GM19328 (cell line): ENCODE data around the gene CD300LG.
"Not testable (repeated sequence)": the region's sequence is repeated elsewhere in the genome, so short reads cannot be mapped to it uniquely, and the experiment has no call there.

Experiments used
- ATAC-seq: cut with Tn5 transposase; IDR thresholded peaks from one replicate; pipeline ENCODE4 v1.9.1; 2021; ENCODE audit warnings: mild to moderate bottlenecking, moderate library complexity; ENCODE audit not compliant: unreplicated experiment

CD300LG gene

DNA sequence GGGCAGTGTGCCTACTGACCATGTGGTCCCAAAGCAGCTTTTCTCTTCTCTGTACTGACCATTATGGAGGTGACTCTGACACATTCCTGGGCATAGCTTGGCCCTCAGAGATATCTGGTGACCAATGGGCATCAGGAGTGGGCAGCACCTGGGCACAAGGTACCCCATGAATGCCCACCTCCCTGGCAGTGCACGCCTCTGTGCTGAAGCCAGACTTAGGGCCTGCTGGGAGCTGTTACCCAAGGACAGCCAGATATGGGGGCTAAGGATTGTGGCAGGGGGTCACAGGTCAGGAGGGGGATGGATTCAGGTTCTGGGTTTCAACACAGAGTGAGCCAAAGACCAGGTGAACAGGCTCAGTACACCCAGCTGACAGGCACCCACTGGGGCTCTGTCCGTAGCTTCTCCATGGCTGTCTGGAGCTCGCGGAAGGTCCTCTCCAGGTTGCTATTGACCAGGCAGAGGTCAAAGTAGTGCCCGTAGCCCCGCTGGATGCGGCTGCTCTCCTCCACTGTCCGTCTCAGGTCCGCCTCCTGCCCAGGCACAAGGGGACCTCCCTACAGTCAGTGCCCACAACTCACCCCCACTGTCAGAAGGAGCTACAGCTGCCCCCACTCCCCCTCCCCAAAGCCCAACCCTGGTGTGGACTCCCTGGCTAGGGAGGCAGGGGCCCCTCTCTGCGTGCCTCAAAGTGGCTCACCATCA, 30.6 kb downstream of the CD300LG start:
- no peak for ATAC-seq

DNA sequence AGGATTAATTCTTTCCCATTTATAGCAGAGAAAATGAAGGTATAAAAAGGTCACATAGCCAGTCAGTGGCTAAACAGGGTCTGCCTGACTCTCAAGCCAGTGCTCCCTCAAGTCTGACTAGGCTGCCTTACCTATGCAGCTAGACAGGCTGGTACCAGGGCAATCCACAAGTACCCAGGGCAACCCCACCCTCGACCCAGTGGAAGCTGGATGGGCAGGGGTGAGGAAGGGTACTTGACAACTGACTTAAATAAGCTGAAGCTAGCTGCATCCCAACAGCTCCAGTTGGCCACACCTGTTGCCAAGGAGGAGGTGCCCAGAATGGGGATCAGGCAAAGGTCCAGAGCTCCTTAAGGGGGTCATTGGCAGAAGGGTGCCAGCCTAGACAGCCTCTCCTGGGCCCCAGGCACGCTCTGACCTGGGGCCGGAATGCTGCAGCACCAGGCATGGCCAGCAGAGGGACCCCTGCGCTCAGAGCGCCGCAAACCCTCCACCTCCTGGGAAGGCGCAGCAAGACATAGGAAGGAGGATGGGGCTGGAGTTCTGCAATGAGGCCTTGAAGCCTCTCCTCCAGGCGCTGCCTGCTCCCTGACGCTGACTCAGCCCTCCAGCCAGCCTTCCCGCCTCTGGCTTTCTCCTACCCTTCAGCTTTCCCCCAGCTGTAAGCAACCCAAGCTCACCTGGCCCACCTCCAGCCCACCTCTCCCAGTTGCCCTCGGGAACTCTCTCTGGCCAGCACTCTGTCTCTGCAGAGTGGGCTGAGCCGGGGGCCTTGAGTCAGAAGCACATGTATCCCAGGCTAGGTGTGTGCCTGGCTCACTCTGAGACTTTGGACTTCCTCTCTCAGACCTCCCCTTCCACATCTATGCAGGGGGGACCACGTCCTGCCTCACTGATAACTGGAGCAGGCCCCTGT, 31.5 kb downstream of the CD300LG start:
- ATAC-seq, result no peak

DNA sequence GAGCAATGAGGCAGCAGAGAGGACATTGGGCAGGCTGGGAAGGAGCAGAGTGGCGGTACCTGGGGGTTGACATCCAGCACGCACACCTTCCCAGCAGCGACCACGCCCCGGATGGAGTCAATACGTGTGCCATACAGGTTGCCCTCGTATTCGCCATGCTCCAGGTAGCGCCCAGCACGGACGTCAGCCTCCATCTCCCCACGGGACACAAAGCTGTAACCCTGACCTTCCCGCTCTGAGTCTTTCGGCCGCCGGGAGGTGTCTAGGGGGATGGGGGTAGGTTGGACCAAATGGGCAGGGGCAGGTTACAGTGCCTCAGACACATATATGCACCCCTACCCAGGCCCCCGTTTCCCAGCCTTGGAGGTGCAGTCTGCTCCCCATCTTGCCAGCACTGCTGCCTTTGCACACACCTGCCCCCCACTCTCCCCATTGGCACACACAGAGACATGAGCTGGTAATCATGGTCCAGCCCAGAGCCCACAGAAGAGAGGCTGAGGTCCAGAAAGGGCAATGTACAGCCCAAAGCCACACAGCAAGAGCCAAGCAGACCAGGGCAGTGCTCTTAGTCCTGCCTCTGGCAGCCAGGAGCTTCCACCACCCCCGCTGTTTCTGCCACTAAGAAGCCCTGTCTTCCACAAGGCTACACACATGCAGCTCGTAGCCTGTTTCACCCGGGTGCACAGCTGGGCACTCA, 32.9 kb downstream of the CD300LG start:
- no peak for ATAC-seq

DNA sequence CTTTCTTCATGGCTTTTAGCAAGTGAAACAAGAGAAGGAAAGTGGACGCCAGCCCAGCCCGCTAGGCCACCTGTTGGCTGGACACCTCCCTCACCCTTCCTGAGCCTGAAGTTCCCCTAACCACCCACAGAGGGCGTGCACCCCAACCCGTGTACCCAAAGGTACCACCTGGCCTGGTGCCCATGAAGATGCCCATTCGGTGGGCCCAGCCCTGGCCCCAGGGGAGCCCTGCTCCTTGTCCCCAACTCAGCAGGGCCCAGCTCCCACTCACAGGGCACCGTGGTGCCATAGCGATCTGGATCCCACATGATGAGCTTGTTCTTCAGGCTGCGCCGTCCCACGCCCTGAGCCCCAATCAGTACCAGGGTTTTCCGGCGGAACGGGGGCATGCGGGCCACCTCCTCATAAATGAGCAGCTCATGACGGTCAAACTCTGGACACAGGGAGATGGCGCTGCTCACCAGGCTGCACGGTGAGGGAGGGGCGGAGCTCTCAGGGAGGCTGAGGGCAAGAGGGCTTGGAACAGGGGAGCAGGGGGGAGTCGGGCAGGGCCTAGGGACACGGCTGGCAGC, 33.5 kb downstream of the CD300LG start:
- no peak for ATAC-seq

DNA sequence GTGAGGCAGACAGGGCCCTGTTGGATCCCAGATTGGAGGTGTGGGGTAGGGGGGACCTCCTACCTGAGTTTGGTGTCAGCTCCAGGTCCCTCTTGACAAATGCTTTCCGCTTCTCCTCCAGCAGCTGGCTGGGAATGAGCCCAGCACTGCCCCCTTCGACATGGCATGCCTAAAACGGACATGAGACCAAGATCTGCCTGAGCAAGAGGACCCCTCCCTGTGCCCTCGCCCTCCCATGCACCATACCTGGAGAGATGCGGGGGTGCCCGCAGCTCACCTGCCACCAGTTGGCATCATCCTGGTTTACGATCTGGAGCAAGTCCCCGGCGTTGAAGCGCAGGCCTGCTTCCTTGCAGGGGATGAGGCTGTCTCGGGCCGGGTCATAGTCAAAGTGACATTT, 34.2 kb downstream of the CD300LG start:
- ATAC-seq, result no peak

DNA sequence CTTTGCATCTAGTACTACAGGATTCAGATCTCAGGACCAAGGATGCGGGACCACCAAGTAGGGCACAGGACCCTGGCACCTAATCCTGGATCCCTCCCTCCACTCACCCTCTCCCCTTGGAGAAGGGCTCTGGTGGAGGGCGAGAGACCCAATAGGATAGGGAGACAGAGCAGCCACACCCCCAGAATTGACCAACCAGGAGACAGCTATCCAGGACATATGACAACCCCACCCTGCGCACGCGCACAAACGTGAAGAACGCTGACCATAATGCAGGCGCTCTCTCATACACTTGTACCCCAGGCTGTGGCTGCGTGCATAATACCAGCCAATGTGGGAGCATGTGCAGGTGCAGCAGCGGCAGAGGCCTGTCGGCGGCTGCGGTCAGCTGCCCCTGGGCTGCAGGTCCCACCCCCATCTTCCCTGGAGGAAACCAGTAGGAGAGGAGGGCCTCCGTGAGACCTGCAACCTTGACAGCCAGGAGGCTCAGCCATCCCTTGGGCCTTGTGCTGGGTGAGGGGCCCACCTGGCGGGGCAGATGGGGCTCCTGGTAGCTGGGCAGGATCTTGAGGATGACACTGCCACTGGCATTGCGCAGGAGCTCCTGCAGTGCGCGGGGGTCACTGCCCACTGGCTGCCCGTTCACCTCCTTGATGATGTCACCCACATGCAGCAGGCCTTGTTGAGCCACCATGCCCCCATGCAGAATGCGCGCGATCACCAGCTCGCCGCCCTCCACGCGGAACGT, 35.0 kb downstream of the CD300LG start:
- no peak for ATAC-seq

DNA sequence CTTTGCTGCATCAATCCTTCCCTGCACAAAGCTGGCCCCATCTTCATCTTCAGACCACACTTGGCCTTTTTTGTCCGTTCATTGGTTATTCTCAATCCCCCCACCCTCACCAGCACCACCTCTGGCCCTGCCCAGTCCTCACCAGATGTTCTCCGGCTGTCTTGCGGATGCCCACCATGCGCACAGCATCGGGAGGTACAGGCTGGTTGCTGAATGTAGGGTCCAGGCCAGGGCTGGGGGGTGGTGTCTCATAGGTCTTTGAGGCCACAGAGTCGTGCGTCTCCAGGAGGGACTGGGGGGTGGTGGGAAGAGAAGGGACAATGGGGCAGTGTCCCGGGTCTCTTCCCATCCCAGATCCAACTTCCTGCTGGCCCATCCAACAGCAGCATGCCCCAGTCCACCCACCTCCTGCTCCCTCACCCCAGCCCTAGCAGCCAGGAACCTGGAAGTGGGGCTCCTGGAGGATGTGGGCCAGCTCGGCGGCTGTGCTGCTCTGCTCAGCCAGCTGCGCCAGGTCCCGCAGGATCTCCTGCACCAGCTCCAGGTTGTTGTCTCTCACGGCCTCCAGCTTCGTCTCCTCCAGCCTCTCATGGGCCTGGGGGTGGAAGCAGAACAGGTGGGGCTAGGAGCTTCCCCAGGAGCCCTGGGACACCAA, 35.9 kb downstream of the CD300LG start:
- no peak for ATAC-seq

DNA sequence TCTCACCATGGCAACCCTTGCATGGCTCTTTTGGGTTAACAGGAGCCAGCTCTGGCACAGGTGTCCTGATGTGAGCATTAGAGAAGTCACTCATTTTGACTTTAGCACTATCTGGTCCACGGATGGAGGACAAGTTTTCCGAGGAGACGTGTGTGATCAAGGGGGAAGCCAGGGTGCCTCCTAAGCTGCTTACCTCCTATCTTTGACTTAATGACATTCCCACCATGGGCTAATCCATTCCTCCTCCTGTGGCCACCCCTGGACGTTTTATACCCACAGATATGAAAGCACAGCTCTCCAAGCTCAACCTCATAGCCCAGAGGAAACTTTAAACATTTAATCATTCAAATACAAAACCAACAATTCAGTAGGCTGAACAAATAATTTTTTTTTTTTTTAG, 41.6 kb downstream of the CD300LG start:
- ATAC-seq, result no peak

DNA sequence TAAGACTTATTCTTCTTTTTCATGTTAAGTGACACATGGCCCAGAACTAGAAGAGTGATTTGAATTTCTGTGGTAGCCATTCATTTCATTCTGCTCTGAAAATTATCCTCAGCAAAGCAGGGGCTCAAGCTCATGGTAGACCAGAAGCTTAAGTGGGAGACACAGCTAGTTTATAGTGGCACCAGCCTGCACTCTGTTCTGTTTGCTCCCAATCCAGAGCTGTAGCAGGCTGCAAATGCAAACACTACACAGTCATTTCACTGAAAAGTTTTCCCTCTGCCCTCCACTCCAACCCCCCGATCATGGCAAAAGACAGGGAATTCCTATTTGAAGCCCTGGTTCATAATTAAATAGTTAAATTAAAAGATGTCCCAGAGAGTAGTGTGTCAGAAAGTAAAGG, 43.3 kb downstream of the CD300LG start:
- no peak for ATAC-seq

DNA sequence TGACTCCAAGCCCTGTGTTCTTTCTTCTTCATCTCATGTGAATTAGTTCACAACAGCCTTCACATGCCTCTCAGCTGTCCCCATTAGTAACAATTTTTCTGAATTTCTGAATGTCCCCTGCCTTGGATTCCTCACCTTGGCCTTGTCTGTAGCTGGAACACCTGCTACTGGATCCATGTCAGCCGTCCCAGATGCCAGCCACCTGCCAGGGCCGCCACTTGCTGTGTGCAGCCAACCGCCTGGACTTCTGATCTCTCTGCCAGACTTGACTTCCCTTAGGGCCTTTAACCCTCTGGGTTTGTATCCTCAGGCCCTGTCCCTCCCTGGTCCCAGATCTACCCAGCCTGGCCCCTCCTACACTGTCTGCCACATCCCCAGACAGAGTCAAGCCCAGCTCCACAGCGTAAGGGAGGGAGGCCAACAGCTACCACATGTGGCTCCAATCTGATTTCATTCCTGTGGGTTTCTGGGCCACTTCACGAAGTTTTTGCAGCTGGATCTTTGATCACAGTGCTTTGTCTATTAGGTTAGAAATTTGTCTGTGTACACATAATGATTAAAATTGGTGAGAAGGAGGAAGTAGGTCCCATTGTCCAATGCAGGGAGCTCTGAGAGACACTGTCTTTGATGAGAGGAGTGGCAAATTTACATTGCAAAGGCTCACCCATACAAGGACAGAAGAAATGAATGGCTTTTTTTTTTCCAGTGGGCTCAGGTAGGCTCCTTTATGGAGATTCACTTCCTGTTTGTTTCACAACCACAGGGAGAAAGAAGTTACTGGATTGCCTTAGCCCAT, 45.1 kb downstream of the CD300LG start:
- ATAC-seq, result no peak

DNA sequence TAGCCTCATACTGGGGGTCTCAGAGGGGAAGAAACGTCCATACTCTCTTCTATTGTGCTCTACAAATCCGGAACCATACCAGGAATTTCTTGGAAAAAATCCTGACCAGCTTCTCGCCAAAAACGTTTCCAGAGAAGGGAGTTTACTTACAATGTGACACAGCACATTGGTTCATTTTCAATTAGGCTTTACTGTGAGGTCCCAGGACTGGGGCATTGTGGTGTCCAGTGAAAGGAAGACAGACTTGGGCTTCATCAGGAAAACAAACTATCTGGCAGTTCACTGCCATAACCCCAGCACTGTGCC, 45.6 kb downstream of the CD300LG start:
- no peak for ATAC-seq

DNA sequence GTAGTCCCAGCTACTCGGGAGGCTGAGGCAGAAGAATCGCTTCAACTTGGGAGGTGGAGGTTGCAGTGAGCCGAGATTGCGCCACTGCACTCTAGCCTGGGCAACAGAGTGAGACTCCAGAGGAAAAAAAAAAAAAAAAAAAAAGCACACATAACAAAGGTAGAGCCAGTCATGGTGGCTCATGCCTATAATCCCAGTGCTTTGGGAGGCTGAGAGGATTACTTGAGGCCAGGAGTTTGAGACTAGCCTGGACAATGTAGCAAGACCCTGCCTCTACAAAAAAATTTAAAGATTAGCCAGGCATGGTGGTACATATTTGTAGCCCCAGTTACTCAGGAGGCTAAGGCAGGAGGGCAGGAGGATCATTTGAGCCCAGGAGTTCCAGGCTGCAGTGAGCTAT, 47.5 kb downstream of the CD300LG start:
- ATAC-seq, result not testable (repeated sequence)

DNA sequence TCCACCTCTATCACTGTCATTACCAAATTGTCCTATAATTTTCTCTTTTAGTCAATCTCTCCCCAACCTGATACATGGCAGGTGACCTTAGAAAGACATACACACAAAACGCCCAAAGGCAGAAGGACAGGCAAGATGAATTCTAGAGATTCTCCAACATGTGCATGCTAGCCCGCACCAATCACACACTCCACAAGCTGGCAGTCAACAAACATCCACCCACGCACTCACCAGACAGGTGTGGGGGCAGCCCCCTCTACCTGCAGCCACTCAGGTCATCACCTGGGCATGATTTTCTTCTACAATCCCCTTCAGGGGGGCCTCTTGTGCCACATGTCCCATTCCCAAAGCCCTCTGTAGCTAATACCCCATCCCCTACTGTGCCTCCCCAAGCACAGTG, 50.9 kb downstream of the CD300LG start:
- ATAC-seq, result no peak

DNA sequence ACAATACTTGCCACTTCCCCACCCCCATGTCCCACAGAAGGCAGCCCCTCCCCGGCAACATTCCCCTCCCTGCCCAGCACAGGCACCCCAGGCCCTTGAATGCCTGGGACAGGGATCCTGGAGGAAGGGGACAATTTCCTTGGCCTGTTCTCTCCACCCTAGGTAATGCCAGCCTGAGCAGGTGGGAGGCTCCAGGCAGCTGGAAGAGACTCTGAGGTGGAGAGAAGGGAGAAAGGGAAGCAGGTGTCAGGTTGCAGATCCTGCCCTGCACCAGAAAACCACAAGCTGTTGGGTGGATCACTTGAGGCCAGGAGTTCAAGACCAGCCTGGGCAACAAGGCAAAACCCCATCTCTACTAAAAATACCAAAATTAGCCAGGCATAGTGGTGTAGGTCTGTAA, 51.5 kb downstream of the CD300LG start:
- no peak for ATAC-seq

DNA sequence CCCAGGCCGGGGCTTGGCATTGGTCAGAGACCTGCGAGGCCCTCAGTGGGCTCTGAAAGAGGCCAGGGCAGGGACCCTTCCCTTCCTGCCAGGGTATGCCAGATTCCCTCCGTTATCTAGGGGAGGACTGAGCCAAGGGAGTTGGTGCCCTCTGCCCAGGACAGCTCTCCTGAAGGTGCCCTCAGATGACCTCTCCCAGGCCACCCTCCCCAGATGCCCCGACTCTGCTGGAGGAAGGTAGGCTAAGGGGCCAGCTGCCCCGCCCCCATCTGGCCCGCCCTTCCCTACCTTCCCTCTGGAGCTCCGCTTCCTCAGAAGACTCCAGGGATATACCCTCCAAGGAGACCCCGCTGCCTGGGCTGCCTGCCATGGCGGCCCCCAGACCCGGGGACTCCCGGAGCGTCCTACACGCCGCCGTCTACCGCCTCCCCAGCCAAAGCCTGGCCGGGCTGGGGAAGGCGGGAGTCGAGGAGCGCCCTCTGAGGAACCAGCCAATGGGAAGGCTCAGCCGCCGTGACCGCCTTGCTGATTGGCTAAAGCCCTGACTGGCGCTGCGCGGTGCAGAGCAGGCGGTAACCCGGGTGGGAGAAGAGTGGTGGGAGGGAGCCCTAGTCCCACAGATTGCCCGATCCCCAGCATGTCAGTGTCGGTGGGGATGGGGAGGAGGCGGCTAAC, 53.3 kb downstream of the CD300LG start:
- peak; percentile 76 for ATAC-seq

DNA sequence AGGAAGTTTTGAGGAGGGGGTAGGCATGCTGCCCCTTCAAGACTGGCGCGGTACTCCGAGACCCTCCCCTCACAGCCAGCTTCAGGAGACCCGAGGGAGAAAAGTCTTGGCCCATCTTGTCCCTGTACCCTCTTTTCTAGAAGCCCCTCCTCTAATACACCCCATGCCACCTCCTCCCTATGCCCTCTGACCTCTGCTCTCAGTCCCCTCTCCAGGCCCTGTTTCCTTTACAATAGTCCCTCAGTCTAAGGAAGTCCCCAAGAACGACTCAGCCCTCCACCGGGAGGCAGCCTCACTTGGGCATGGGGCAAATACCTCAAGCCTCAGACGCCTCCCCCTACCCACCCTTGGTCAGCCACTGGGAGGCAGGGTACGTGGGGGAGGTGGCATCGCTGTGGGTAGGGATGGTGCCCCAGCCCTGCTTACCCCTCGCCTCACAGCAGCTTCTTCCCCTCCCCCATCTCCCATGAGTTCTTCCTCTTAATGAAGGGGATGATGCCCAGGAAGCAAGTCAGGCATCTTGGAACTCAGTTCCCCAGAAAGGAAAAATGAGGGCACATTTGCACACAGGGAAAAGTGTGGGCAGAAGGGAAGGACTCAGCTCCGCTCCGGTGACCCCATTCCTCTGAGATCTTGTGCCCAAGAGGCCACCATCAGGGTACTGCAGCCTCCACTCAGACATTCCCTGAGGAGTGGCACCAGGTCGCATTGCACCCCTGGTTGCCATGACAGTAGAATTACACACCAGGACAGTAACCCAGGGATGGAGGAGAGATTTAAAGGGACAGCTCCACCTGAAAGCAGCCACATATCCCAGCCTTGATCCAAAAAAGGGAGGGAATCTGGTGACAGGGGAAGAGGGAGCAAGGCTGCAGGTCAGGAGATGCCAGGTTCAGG, 54.1 kb downstream of the CD300LG start:
- ATAC-seq, result no peak

DNA sequence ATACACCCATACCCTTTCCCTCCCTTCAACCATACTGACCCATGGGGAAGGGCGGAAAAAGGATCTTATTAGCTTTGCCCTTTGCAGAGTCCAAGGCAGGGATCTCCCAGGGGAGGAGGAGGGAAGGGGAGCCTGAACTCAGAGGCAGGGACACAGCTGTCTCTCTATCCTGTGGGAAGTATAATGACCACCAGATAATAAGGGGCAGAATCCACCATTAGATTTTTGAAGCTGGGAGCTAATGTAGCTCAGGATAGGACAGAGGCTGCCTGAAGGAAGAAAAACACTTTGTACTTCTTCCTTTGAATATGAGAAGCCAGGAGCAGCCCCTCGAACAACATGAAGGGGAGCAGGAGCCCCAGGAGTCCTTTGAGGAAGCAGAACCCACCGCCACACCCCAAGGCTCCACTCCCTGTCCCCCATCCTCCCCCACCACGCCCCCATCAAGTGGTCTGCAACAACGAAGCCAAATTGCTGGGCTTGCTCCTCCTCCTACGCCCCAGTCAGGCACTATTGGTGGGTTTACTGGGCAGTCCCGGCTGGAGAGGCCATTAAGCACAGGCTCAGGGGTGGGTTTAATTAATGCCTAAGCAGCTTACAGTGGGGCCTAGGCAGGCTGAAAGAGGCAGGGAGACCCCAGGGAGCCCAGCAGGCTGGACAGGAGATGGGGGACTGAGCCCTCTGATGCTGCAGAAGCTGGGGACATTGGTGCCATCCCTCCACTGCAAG, 55.0 kb downstream of the CD300LG start:
- ATAC-seq, result no peak
